Measurements from ENCODE around the gene PIGU.
"Not testable (repeated sequence)": the region's sequence is repeated elsewhere in the genome, so short reads cannot be mapped to it uniquely, and the experiment has no call there.

PIGU gene

GRCh38 chr20:34676642-34677373 is at the start of gene PIGU:
TSS of gene PIGU (minus strand) at chr20:34677092. CDS start at chr20:34677085, 7 bp downstream.
- peak; percentile 97 for DNase-seq (ENCODE audit: low spot score)

- DNase-seq (ENCODE audit: low spot score), result no peak
Measured at GRCh38 chr20:34724172-34724571, 47.3 kb upstream of the PIGU start.

- DNase-seq (ENCODE audit: low spot score), result not testable (repeated sequence)
Measured at GRCh38 chr20:34722560-34722959, 45.7 kb upstream of the PIGU start.

- no peak for DNase-seq (ENCODE audit: low spot score)
Measured at GRCh38 chr20:34720266-34720665, 43.4 kb upstream of the PIGU start.

- not testable (repeated sequence) for DNase-seq (ENCODE audit: low spot score)
Measured at GRCh38 chr20:34719242-34720017, 42.5 kb upstream of the PIGU start.

GRCh38 chr20:34717230-34718095 is 40.6 kb upstream of the PIGU start:
- DNase-seq (ENCODE audit: low spot score), result peak; percentile 56

- DNase-seq (ENCODE audit: low spot score), result no peak
Measured at GRCh38 chr20:34716921-34717229, 40.0 kb upstream of the PIGU start.

- no peak for DNase-seq (ENCODE audit: low spot score)
Measured at GRCh38 chr20:34715384-34715783, 38.5 kb upstream of the PIGU start.

- not testable (repeated sequence) for DNase-seq (ENCODE audit: low spot score)
Measured at GRCh38 chr20:34713944-34714515, 37.1 kb upstream of the PIGU start.

GRCh38 chr20:34713194-34713943 is 36.5 kb upstream of the PIGU start:
- no peak for DNase-seq (ENCODE audit: low spot score)

- DNase-seq (ENCODE audit: low spot score), result no peak
Measured at GRCh38 chr20:34712525-34713192, 35.8 kb upstream of the PIGU start.

- DNase-seq (ENCODE audit: low spot score), result no peak
Measured at GRCh38 chr20:34711813-34712430, 35.0 kb upstream of the PIGU start.

- no peak for DNase-seq (ENCODE audit: low spot score)
Measured at GRCh38 chr20:34710861-34711574, 34.1 kb upstream of the PIGU start.

- no peak for DNase-seq (ENCODE audit: low spot score)
Measured at GRCh38 chr20:34710568-34710839, 33.6 kb upstream of the PIGU start.

- peak; percentile 80 for DNase-seq (ENCODE audit: low spot score)
Measured at GRCh38 chr20:34709831-34710567, 33.1 kb upstream of the PIGU start.

GRCh38 chr20:34709044-34709830 is 32.3 kb upstream of the PIGU start:
- DNase-seq (ENCODE audit: low spot score), result peak; percentile 77

GRCh38 chr20:34708621-34709043 is 31.7 kb upstream of the PIGU start:
- DNase-seq (ENCODE audit: low spot score), result peak; percentile 53
